Measurements from ENCODE around the gene RALGAPB.

DNA sequence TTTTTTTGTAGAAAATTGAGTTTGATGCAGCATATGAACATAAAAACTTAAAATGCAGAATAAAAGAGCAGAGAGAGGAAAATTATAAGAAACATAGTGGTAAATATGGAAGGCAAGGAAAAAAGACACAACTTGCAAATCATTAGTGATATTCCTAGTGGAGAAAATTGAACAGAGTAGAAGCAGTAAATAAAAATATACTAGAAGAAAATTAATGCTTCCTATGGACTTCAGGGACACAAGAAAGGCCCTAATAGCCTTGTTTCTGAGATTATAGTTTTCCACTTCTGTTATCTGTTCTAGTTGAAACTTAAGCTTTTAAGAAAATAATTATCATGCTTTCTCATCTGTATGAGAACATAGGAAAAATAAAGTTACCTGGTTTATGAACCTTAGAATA lies 82.8 kb downstream of the RALGAPB start:
- TF ChIP-seq TAF1 (IDR thresholded peaks at IDR 0.05; ENCODE audit: borderline replicate concordance, low read depth, low read length) (no peak), POLR2AphosphoS5 (IDR thresholded peaks at IDR 0.05; ENCODE audit: low read depth, low read length) (no peak)
